ENCODE measurements around the gene MRPL1. TPM values are rescaled to one million over a fixed set of nuclear protein-coding genes. Genes with fewer than 3 reads are reported as not detected.

The MRPL1 gene
- total RNA-seq, 1 experiment from 2014 or later: 25.7 TPM

DNA sequence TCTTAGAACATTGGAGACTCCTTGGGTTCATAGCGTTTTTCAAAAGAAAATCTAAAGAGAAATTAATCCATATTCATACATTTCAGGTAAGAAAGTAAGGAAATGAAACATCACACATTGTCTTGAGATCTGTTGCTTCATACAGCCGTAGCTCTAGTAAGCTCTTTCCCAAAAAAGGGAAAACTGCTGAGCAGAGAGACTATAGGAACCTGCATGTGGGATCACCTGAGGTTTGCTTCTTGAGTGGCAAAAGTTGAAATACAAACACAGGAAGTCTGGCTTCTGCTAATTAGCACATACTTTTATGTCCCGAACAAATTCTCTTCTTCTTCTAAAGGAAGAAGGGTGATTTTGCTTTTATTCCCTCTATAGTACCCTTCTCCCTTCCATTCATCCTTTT is 57.7 kb downstream of the MRPL1 start:
- ATAC-seq (peak; percentile 34), DNase-seq (ENCODE audit: low spot score) (no peak)
- Mint-ChIP-seq H3K36me3 (peaks cover 14% of the 10 kb centered on the region), H3K4me3 (no peak overlapping the region), H3K27me3 (ENCODE audit: low read depth) (no peaks in the 10 kb centered on the region), H3K4me1 (peaks cover 7% of the 10 kb centered on the region), H3K27ac (peak overlapping the region; percentile 73; the same call in 1 of the 2 replicates), H3K9me3 (peaks cover under 1% of the 10 kb centered on the region)
- no peak for TF ChIP-seq ZNF671 (CRISPR knock-in tag; IDR thresholded peaks at IDR 0.05)
- TF ChIP-seq, protein P1, sequence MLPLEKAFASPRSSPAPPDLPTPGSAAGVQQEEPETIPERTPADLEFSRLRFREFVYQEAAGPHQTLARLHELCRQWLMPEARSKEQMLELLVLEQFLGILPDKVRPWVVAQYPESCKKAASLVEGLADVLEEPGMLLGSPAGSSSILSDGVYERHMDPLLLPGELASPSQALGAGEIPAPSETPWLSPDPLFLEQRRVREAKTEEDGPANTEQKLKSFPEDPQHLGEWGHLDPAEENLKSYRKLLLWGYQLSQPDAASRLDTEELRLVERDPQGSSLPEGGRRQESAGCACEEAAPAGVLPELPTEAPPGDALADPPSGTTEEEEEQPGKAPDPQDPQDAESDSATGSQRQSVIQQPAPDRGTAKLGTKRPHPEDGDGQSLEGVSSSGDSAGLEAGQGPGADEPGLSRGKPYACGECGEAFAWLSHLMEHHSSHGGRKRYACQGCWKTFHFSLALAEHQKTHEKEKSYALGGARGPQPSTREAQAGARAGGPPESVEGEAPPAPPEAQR (CRISPR knock-in tag; IDR thresholded peaks at IDR 0.05): no peak
- TF ChIP-seq, protein P2, sequence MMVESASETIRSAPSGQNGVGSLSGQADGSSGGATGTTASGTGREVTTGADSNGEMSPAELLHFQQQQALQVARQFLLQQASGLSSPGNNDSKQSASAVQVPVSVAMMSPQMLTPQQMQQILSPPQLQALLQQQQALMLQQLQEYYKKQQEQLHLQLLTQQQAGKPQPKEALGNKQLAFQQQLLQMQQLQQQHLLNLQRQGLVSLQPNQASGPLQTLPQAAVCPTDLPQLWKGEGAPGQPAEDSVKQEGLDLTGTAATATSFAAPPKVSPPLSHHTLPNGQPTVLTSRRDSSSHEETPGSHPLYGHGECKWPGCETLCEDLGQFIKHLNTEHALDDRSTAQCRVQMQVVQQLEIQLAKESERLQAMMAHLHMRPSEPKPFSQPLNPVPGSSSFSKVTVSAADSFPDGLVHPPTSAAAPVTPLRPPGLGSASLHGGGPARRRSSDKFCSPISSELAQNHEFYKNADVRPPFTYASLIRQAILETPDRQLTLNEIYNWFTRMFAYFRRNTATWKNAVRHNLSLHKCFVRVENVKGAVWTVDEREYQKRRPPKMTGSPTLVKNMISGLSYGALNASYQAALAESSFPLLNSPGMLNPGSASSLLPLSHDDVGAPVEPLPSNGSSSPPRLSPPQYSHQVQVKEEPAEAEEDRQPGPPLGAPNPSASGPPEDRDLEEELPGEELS (CRISPR knock-in tag; IDR thresholded peaks at IDR 0.05): no peak
- no peak for TF ChIP-seq IRF2 (CRISPR knock-in tag; IDR thresholded peaks at IDR 0.05; ENCODE audit: borderline replicate concordance, low read depth)
- TF ChIP-seq, protein P3, sequence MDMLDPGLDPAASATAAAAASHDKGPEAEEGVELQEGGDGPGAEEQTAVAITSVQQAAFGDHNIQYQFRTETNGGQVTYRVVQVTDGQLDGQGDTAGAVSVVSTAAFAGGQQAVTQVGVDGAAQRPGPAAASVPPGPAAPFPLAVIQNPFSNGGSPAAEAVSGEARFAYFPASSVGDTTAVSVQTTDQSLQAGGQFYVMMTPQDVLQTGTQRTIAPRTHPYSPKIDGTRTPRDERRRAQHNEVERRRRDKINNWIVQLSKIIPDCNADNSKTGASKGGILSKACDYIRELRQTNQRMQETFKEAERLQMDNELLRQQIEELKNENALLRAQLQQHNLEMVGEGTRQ (CRISPR knock-in tag; IDR thresholded peaks at IDR 0.05): no peak
- TF ChIP-seq, protein P4, sequence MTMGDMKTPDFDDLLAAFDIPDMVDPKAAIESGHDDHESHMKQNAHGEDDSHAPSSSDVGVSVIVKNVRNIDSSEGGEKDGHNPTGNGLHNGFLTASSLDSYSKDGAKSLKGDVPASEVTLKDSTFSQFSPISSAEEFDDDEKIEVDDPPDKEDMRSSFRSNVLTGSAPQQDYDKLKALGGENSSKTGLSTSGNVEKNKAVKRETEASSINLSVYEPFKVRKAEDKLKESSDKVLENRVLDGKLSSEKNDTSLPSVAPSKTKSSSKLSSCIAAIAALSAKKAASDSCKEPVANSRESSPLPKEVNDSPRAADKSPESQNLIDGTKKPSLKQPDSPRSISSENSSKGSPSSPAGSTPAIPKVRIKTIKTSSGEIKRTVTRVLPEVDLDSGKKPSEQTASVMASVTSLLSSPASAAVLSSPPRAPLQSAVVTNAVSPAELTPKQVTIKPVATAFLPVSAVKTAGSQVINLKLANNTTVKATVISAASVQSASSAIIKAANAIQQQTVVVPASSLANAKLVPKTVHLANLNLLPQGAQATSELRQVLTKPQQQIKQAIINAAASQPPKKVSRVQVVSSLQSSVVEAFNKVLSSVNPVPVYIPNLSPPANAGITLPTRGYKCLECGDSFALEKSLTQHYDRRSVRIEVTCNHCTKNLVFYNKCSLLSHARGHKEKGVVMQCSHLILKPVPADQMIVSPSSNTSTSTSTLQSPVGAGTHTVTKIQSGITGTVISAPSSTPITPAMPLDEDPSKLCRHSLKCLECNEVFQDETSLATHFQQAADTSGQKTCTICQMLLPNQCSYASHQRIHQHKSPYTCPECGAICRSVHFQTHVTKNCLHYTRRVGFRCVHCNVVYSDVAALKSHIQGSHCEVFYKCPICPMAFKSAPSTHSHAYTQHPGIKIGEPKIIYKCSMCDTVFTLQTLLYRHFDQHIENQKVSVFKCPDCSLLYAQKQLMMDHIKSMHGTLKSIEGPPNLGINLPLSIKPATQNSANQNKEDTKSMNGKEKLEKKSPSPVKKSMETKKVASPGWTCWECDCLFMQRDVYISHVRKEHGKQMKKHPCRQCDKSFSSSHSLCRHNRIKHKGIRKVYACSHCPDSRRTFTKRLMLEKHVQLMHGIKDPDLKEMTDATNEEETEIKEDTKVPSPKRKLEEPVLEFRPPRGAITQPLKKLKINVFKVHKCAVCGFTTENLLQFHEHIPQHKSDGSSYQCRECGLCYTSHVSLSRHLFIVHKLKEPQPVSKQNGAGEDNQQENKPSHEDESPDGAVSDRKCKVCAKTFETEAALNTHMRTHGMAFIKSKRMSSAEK (CRISPR knock-in tag; IDR thresholded peaks at IDR 0.05; ENCODE audit: borderline replicate concordance): no peak
- ChIA-PET POLR2A (no interaction called here), CTCF (no interaction called here)

DNA sequence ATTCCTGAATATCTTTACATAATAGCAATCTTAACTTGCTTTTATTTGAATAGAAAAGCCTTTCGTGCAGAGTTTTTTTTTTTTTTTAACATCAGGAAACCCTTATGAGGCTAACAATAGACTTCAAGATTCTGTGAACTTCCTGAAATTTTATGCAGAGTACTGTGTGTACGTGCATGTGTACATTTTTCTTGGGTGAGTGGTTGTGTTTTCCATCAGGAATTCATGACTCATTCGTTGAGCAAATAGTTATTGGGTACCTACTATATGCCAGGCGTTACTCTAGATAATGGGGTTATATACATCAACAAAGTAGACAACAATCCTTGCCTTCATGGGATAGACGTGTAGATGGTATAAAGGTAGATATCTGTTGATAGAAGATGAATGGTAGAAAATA is 59.1 kb downstream of the MRPL1 start:
- DNase-seq (ENCODE audit: low spot score) (no peak), ATAC-seq (no peak)
- ChIA-PET POLR2A (no interaction called here), CTCF (no interaction called here)
- Mint-ChIP-seq H3K9me3 (peaks cover 6% of the 10 kb centered on the region), H3K4me1 (peaks cover 7% of the 10 kb centered on the region), H3K27ac (no peak overlapping the region), H3K27me3 (ENCODE audit: low read depth) (no peaks in the 10 kb centered on the region), H3K4me3 (no peak overlapping the region), H3K36me3 (peaks cover 22% of the 10 kb centered on the region)
- TF ChIP-seq ZNF423 (CRISPR knock-in tag; IDR thresholded peaks at IDR 0.05): no peak

DNA sequence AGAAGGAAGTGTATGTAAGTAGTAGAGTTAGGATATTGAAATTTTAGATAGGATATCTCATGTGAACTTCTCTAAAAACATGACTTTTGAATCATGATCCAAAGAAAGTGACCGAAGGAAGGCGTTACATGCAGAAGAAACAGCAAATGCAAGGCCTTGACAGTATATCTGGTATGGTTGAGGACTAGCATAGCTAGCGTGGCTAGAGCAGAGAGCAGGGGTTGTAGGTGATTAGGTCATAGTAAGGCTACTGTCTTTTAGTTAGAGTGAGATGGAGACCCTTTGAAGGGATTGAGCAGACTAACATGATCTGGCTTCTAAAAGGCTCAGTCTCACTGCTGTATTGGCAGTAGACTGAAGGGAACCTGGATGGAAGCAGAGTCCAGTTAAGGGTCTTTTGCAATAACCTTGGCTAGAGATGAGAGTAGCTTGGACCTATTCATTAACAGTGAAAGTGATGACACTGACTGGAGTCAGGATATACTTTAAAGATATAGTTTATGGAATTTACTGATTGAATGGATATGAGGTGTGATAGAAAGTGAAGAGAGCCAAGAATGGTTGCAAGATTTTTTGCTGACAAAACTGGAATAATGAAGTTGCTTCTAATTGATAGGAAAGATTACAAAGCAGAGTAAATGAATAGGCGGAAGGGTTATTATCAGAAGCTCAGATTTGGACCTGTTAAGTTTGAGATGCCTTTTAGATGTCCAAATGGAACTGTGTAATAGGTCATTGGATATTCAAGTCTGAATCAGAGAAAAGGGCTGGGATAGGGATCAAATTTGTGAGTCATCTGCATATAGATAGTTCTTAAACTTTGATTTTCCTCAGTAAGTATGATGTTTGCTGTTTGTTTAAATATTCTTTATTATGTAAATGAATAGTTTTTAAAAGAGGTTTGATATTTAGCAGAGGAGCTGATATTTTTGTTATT is 59.8 kb downstream of the MRPL1 start:
- H3K4me3 Mint-ChIP-seq: no peak overlapping the region
- H3K27ac Mint-ChIP-seq: no peak overlapping the region
- ATAC-seq (no peak), DNase-seq (ENCODE audit: low spot score) (no peak)
- peaks cover 7% of the 10 kb centered on the region for H3K4me1 Mint-ChIP-seq
- H3K9me3 Mint-ChIP-seq: peaks cover 6% of the 10 kb centered on the region
- ChIA-PET CTCF (no interaction called here), POLR2A (no interaction called here)
- H3K27me3 Mint-ChIP-seq (ENCODE audit: low read depth): no peaks in the 10 kb centered on the region
- H3K36me3 Mint-ChIP-seq: peaks cover 22% of the 10 kb centered on the region
- no peak for TF ChIP-seq RELA (CRISPR knock-in tag; IDR thresholded peaks at IDR 0.05; ENCODE audit: borderline replicate concordance)
- TF ChIP-seq, protein P5, sequence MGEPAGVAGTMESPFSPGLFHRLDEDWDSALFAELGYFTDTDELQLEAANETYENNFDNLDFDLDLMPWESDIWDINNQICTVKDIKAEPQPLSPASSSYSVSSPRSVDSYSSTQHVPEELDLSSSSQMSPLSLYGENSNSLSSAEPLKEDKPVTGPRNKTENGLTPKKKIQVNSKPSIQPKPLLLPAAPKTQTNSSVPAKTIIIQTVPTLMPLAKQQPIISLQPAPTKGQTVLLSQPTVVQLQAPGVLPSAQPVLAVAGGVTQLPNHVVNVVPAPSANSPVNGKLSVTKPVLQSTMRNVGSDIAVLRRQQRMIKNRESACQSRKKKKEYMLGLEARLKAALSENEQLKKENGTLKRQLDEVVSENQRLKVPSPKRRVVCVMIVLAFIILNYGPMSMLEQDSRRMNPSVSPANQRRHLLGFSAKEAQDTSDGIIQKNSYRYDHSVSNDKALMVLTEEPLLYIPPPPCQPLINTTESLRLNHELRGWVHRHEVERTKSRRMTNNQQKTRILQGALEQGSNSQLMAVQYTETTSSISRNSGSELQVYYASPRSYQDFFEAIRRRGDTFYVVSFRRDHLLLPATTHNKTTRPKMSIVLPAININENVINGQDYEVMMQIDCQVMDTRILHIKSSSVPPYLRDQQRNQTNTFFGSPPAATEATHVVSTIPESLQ (CRISPR knock-in tag; IDR thresholded peaks at IDR 0.05): no peak
